Measurements from ENCODE around the gene KDM2A.

- TF ChIP-seq CTCF (IDR thresholded peaks at IDR 0.05) = no peak
- no peak for TF ChIP-seq EZH2 (IDR thresholded peaks at IDR 0.05; ENCODE audit: borderline replicate concordance, insufficient read depth, low read depth, low read length, poor library complexity, severe bottlenecking)
These were observed 120.9 kb downstream of the KDM2A start for GRCh38 chr11:67239783-67240575.

All from B cell (primary cell).